ENCODE measurements around the gene IL1RAP. TPM values are rescaled to one million over a fixed set of nuclear protein-coding genes. Genes with fewer than 3 reads are reported as not detected.
"Not testable (repeated sequence)": the region's sequence is repeated elsewhere in the genome, so short reads cannot be mapped to it uniquely, and the experiment has no call there.

The IL1RAP gene
- total RNA-seq, result 17.3 TPM

- DNase-seq, result peak; percentile 84
Measured at GRCh38 chr3:190513409-190514370, at the start of gene IL1RAP. IL1RAP (plus strand) TSS chr3:190514085; CDS start chr3:190564290, 50,205 bp downstream.

- no peak for DNase-seq
Measured at GRCh38 chr3:190467922-190468321, 46.0 kb upstream of the IL1RAP start.

- not testable (repeated sequence) for DNase-seq
Measured at GRCh38 chr3:190473261-190473660, 40.6 kb upstream of the IL1RAP start.

GRCh38 chr3:190481779-190482178 is 32.1 kb upstream of the IL1RAP start:
- no peak for DNase-seq

GRCh38 chr3:190485830-190486532 is 27.9 kb upstream of the IL1RAP start:
- no peak for DNase-seq

- DNase-seq, result no peak
Measured at GRCh38 chr3:190486533-190486864, 27.4 kb upstream of the IL1RAP start.

GRCh38 chr3:190486908-190487607 is 26.8 kb upstream of the IL1RAP start:
- no peak for DNase-seq

GRCh38 chr3:190491533-190492054 is 22.3 kb upstream of the IL1RAP start:
- no peak for DNase-seq

- no peak for DNase-seq
Measured at GRCh38 chr3:190492129-190492528, 21.8 kb upstream of the IL1RAP start.

GRCh38 chr3:190492966-190493365 is 20.9 kb upstream of the IL1RAP start:
- DNase-seq, result no peak

- no peak for DNase-seq
Measured at GRCh38 chr3:190494907-190495306, 19.0 kb upstream of the IL1RAP start.

- DNase-seq, result no peak
Measured at GRCh38 chr3:190495354-190495753, 18.5 kb upstream of the IL1RAP start.

GRCh38 chr3:190495796-190496195 is 18.1 kb upstream of the IL1RAP start:
- no peak for DNase-seq

GRCh38 chr3:190496859-190497258 is 17.0 kb upstream of the IL1RAP start:
- DNase-seq, result no peak

GRCh38 chr3:190497811-190498210 is 16.1 kb upstream of the IL1RAP start:
- no peak for DNase-seq

GRCh38 chr3:190498293-190498692 is 15.6 kb upstream of the IL1RAP start:
- DNase-seq, result no peak

- no peak for DNase-seq
Measured at GRCh38 chr3:190499122-190499521, 14.8 kb upstream of the IL1RAP start.

GRCh38 chr3:190502946-190503345 is 10.9 kb upstream of the IL1RAP start:
- DNase-seq, result no peak

GRCh38 chr3:190504354-190505125 is 9.3 kb upstream of the IL1RAP start:
- no peak for DNase-seq

GRCh38 chr3:190505381-190506003 is 8.4 kb upstream of the IL1RAP start:
- DNase-seq, result no peak

- no peak for DNase-seq
Measured at GRCh38 chr3:190506271-190506670, 7.6 kb upstream of the IL1RAP start.
